HUES48 (cell line): ENCODE measurements around the gene TEDC1.
A peak's percentile ranks its signal among the peaks of the same experiment; 100 is the strongest.

Source experiments
- H3K27ac ChIP-seq: one replicate; pipeline ENCODE4 v1.7.0; 2013; ENCODE audit warnings: low read depth, low read length, inconsistent platforms
- H3K27me3 ChIP-seq: 2 replicates; pipeline ENCODE4 v1.6.1; 2013; ENCODE audit warnings: mild to moderate bottlenecking, low read length; ENCODE audit not compliant: control insufficient read depth, insufficient read depth
- H3K36me3 ChIP-seq: 2 replicates; pipeline ENCODE4 v1.6.1; 2013; ENCODE audit warnings: low read length; ENCODE audit not compliant: control insufficient read depth, insufficient read depth
- H3K4me1 ChIP-seq: 2 replicates; pipeline ENCODE4 v1.6.1; 2013; ENCODE audit warnings: mild to moderate bottlenecking, low read length; ENCODE audit not compliant: control insufficient read depth, insufficient read depth
- H3K4me3 ChIP-seq: 2 replicates; pipeline ENCODE4 v1.5.1; 2013; ENCODE audit warnings: mild to moderate bottlenecking, low read depth, low read length
- H3K9ac ChIP-seq: 2 replicates; pipeline ENCODE4 v1.6.1; 2013; ENCODE audit warnings: mild to moderate bottlenecking, low read depth, low read length, moderate library complexity
- H3K9me3 ChIP-seq: 2 replicates; pipeline ENCODE4 v1.6.1; 2013; ENCODE audit warnings: low read length; ENCODE audit not compliant: control insufficient read depth, insufficient read depth

TEDC1 gene

DNA sequence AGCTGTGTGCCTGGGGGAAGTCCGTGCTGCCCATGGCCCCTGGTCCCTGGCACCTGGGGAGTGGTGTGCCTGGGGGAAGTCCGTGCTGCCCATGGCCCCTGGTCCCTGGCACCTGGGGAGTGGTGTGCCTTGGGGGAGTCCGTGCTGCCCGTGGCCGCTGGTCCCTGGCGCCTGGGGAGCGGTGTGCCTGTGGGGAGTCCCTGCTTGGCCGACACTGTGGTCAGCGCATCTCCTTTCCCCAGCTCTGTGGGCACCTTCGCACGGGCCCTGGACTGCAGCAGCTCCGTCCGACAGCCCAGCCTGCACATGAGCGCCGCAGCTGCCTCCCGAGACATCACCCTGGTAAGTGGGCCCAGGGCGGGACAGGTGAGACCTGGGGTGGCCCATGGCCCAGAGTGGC lies 30.9 kb upstream of the TEDC1 start:
- Histone ChIP-seq H3K9me3 (no peaks in the 10 kb centered on the region), H3K9ac (no peak overlapping the region), H3K27ac (no peak overlapping the region), H3K36me3 (peaks cover 80% of the 10 kb centered on the region), H3K4me3 (no peak overlapping the region), H3K4me1 (0 out of 2 replicates have a peak, but pooled peaks cover 1% of the 10 kb centered on the region), H3K27me3 (no peaks in the 10 kb centered on the region)

DNA sequence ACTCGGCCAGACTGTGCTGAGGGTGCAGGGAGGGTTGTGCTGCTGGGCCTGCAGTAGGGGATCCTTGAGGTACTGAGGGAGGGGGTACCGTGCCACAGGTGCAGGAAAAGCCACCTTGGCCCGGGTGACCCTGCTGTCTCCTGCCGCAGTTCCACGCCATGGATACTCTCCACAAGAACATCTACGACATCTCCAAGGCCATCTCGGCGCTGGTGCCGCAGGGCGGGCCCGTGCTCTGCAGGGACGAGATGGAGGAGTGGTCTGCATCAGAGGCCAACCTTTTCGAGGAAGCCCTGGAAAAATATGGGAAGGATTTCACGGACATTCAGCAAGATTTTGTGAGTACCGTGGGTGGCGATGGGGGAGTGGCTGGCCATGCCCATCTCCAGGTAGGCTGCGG lies 30.4 kb upstream of the TEDC1 start:
- Histone ChIP-seq H3K4me3 (no peak overlapping the region), H3K27ac (no peak overlapping the region), H3K9ac (no peak overlapping the region), H3K4me1 (0 out of 2 replicates have a peak, but pooled peaks cover 4% of the 10 kb centered on the region), H3K36me3 (peaks cover 79% of the 10 kb centered on the region), H3K9me3 (no peaks in the 10 kb centered on the region), H3K27me3 (no peaks in the 10 kb centered on the region)

DNA sequence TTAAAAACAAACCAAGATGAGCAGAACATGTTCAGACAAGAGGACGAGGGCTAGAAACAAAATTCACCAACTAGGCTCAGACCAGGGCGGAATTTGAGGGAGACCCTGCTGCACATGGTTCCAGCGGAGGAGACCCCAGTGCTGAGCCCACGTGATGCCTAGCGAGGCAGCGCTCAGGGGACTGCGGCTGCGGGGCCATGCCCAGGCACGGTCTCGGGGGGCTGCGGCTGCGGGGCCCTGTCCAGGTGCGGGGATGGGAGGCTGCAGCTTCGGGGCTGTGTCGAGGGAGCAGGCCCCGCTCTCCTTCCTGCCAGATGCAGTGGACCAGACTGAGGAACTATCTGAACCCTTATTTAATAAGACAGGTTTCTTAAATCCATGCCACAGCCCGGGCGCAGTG lies 29.1 kb upstream of the TEDC1 start:
- Histone ChIP-seq H3K27ac (no peak overlapping the region), H3K27me3 (no peaks in the 10 kb centered on the region), H3K9ac (no peak overlapping the region), H3K36me3 (peaks cover 79% of the 10 kb centered on the region), H3K4me3 (no peak overlapping the region), H3K9me3 (no peaks in the 10 kb centered on the region), H3K4me1 (0 out of 2 replicates have a peak, but pooled peaks cover 4% of the 10 kb centered on the region)

DNA sequence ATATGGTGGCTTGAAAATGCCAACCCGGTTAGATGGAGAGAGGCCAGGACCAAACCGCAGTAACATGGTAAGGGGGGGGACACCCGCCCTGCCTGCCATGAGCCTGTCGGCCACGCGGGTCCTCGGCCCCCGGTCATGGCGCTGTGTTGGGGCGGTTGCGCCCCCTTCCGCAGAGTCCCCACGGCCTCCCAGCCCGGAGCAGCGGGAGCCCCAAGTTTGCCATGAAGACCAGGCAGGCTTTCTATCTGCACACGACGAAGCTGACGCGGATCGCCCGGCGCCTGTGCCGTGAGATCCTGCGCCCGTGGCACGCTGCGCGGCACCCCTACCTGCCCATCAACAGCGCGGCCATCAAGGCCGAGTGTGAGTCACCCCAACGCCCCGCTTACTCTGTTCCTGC lies 26.5 kb upstream of the TEDC1 start:
- no peak overlapping the region for H3K27ac ChIP-seq
- H3K9me3 ChIP-seq: no peaks in the 10 kb centered on the region
- peaks cover 85% of the 10 kb centered on the region for H3K36me3 ChIP-seq
- H3K4me1 ChIP-seq: 0 out of 2 replicates have a peak, but pooled peaks cover 4% of the 10 kb centered on the region
- H3K4me3 ChIP-seq: no peak overlapping the region
- no peaks in the 10 kb centered on the region for H3K27me3 ChIP-seq
- no peak overlapping the region for H3K9ac ChIP-seq

DNA sequence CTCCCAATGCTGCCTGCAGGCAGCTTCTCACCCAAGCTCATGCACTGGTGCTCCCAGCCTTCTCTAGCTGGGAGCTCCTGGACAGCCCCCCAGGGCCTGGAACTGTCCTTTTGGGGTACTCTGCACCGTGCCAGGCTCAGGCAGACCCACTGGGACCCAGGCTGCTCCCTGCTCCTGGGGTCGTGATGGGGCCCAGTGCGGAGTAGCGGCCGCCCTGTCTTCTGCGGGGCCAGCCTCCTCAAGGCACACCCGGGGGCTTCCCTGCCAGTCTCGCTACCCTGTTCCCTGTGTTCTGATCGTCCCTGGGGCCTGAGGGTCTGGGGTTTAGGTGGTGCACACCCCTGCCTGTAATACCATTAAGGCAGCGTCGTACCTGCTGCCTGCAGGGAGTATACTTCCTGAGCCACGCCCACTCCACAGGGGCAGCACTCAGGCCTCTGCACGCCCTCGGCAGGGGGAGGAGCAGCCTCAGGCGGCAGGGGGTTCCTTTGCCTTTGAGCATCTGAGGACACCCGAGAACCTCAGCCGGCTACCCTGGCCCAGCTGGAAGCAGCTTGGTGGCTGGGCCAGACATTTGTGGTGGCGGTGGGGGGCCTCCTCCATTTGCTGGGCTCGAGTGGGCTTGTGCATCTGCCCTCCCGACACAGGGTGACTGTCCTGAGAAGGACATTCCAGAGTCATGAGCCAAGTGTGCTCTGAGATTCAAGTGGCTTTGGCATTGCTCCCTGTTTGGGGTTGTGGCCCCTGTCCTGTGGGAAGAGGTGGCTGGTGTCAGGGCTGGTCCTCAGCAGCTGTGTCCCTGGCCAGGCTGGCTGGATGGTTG lies 25.6 kb upstream of the TEDC1 start:
- Histone ChIP-seq H3K27me3 (no peaks in the 10 kb centered on the region), H3K9ac (no peak overlapping the region), H3K9me3 (no peaks in the 10 kb centered on the region), H3K4me3 (no peak overlapping the region), H3K36me3 (peaks cover 85% of the 10 kb centered on the region), H3K27ac (peak overlapping the region; percentile 51), H3K4me1 (0 out of 2 replicates have a peak, but pooled peaks cover 4% of the 10 kb centered on the region)

DNA sequence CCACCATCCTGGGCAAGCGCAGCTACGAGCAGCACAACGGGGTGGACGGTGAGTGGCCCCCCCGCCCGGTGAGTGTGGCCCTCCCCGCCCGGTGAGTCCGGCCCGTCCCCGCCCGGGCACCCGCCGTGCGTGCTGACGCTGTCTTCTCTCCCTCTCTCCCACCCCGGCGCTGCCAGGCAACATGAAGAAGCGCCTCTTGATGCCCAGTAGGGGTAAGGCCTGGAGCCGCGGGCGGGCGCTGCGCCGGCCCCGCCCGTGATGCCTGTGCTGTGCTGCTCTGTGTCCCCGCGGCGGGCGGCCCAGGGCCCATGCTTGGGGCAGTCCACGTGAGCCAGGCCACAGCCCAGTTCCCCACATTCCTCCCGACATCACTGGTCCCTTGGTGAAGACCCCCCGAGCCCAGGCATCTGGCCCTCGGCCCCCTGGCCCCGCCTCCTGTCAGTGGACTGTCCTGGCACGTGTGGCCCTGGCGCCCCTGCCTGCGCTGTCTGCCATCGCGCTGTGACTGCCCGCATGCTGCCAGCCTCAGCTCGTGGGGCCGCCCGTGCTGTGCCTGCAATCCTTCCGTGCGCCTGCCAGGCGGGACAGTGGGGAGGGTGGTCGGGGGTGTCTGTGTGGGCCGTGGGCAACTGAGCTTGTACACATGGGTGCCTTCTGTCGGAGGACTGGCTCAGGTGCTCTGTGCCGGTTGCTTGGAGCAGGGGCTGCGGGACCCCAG lies 24.4 kb upstream of the TEDC1 start:
- Histone ChIP-seq H3K9ac (no peak overlapping the region), H3K9me3 (no peaks in the 10 kb centered on the region), H3K27ac (no peak overlapping the region), H3K27me3 (no peaks in the 10 kb centered on the region), H3K4me3 (no peak overlapping the region), H3K4me1 (0 out of 2 replicates have a peak, but pooled peaks cover 6% of the 10 kb centered on the region), H3K36me3 (peaks cover 75% of the 10 kb centered on the region)

DNA sequence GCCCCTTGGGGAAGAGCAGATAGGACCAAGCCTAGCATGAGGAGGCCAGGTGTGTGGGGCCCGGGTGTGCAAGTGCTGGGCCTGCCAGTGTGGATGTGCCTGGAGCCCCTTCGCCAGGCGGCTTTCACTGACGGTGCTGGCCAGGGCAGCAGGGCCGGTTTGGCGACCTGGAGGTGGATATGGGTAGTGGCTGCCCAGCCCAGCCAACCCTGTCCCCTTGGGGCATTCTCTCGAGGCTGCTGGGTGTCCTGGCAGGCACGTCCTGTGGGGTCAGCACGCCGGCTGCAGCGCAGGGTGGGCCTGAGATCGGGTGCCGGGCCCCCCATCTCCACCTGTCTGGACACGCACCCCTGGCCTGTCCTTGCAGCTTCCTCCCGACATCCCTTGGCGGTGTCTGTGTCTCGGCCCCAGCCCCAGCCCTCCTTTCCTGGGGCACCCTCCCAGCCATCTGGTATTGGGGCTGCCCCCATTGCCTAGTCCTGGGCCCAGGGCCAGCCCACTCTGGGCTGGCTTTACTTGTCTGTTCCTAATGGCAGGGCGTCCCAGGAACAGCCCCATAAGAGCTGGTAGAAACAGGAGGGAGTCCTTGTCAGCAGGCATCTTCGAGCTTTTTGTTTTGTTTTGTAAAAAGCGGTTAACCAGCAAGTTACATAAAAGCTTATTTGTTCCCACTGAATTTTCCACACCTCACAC lies 23.7 kb upstream of the TEDC1 start:
- no peaks in the 10 kb centered on the region for H3K27me3 ChIP-seq
- no peak overlapping the region for H3K27ac ChIP-seq
- no peaks in the 10 kb centered on the region for H3K9me3 ChIP-seq
- H3K4me1 ChIP-seq: 0 out of 2 replicates have a peak, but pooled peaks cover 6% of the 10 kb centered on the region
- no peak overlapping the region for H3K4me3 ChIP-seq
- peaks cover 72% of the 10 kb centered on the region for H3K36me3 ChIP-seq
- H3K9ac ChIP-seq: no peak overlapping the region

DNA sequence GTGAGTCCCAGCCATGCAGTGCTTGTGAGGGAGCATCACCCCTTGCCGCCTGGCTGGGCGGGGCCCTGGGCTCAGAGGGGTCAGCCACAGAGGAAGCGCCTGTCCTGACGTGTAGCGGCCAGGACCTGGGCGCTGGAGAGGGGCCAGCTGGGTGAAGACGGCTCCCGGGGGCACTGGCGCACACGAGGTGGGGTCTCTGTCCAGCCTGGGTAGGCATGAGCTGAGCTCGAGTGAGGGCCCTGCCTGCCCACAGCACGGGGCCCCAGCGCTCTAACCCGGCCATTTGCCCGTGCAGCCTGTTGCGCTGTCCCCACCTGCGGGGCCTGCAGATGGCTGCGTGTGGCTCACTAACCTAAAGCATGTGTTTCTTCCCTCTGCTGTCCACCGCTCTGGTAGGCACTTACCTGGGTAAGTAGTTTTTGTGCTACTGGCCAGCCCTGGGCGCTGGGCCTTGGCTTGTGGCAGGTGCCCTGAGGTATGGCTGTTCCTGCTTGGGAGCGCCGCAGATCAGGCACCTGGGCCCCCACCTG lies 23.0 kb upstream of the TEDC1 start:
- Histone ChIP-seq H3K4me1 (0 out of 2 replicates have a peak, but pooled peaks cover 6% of the 10 kb centered on the region), H3K36me3 (peaks cover 66% of the 10 kb centered on the region), H3K9me3 (no peaks in the 10 kb centered on the region), H3K27ac (no peak overlapping the region), H3K27me3 (no peaks in the 10 kb centered on the region), H3K4me3 (no peak overlapping the region), H3K9ac (no peak overlapping the region)

DNA sequence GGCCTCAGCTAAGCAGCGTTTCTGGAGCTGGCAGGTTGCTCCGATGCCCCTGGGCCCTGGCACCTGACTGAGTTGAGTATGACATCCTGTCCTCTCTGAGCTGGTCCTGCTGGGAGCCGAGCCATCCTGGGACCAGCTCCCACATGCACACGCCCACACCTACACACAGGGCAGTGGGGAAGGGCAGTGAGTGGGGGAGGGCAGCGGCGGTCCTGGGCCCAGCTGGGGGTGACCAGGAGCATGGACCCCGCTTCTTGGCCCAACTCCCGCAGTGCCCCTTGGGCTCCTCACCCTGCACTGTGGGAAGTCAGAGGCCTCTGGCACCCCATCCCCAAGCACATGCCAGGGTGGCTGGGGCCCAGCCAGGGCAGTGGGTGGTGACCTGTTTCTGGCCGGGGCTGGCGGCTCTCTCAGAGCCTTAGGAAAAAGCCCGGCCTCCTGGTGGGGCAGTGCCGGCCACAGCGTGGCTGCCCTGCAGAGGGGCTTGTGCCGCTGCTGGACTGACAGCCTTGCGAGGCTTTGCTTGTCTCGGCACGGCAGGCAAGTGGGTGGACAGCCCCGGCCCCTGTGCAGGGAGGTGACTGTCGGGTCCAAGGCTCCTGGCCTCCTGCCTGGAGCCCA lies 22.3 kb upstream of the TEDC1 start:
- Histone ChIP-seq H3K27ac (no peak overlapping the region), H3K4me3 (no peak overlapping the region), H3K4me1 (peaks cover 6% of the 10 kb centered on the region; the same call in 1 of the 2 replicates), H3K27me3 (no peaks in the 10 kb centered on the region), H3K9me3 (no peaks in the 10 kb centered on the region), H3K9ac (no peak overlapping the region), H3K36me3 (peaks cover 59% of the 10 kb centered on the region)
